ENCODE data around the gene HTRA1.

DNA sequence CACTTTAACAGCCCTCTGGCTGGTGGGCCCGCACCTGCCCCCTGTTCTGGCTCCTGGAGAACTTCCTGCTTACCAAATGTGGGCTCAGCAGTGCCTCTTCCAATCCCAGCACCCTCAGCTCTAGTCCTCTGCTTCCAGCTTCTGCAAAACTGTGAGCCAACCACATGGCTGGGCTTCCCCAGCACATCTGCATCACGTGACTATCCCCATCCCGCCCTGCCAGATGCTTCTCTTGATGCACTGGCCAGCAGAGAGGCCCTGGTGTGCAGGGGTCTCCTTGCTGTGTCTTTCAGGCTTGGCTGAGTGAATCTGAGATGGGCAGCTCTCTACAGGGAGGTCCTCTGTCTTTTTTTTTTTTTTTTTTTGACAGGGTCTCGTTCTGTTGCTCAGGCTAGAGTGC lies 55.4 kb downstream of the HTRA1 start:
- TF ChIP-seq POLR2AphosphoS5 (IDR thresholded peaks at IDR 0.05; ENCODE audit: low read depth, low read length) (no peak), SIN3A (IDR thresholded peaks at IDR 0.05; ENCODE audit: borderline replicate concordance, insufficient read depth, low read depth, low read length) (no peak), TCF7L2 (IDR thresholded peaks at IDR 0.05; ENCODE audit: low read depth, low read length) (no peak)
- TF ChIP-seq, protein P1, sequence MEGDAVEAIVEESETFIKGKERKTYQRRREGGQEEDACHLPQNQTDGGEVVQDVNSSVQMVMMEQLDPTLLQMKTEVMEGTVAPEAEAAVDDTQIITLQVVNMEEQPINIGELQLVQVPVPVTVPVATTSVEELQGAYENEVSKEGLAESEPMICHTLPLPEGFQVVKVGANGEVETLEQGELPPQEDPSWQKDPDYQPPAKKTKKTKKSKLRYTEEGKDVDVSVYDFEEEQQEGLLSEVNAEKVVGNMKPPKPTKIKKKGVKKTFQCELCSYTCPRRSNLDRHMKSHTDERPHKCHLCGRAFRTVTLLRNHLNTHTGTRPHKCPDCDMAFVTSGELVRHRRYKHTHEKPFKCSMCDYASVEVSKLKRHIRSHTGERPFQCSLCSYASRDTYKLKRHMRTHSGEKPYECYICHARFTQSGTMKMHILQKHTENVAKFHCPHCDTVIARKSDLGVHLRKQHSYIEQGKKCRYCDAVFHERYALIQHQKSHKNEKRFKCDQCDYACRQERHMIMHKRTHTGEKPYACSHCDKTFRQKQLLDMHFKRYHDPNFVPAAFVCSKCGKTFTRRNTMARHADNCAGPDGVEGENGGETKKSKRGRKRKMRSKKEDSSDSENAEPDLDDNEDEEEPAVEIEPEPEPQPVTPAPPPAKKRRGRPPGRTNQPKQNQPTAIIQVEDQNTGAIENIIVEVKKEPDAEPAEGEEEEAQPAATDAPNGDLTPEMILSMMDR (IDR thresholded peaks at IDR 0.05): no peak
- TF ChIP-seq, protein P2, sequence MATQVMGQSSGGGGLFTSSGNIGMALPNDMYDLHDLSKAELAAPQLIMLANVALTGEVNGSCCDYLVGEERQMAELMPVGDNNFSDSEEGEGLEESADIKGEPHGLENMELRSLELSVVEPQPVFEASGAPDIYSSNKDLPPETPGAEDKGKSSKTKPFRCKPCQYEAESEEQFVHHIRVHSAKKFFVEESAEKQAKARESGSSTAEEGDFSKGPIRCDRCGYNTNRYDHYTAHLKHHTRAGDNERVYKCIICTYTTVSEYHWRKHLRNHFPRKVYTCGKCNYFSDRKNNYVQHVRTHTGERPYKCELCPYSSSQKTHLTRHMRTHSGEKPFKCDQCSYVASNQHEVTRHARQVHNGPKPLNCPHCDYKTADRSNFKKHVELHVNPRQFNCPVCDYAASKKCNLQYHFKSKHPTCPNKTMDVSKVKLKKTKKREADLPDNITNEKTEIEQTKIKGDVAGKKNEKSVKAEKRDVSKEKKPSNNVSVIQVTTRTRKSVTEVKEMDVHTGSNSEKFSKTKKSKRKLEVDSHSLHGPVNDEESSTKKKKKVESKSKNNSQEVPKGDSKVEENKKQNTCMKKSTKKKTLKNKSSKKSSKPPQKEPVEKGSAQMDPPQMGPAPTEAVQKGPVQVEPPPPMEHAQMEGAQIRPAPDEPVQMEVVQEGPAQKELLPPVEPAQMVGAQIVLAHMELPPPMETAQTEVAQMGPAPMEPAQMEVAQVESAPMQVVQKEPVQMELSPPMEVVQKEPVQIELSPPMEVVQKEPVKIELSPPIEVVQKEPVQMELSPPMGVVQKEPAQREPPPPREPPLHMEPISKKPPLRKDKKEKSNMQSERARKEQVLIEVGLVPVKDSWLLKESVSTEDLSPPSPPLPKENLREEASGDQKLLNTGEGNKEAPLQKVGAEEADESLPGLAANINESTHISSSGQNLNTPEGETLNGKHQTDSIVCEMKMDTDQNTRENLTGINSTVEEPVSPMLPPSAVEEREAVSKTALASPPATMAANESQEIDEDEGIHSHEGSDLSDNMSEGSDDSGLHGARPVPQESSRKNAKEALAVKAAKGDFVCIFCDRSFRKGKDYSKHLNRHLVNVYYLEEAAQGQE (IDR thresholded peaks at IDR 0.05; ENCODE audit: insufficient read depth in 1 of 2, low read depth in 2 of 2, low read length in 1 of 2): no peak
